ENCODE results near the gene BPIFB6.
"Not testable (repeated sequence)": the region's sequence is repeated elsewhere in the genome, so short reads cannot be mapped to it uniquely, and the experiment has no call there.

Gene BPIFB6

GRCh38 chr20:33030569-33030968, 879 bp upstream of the BPIFB6 start:
- no peak for DNase-seq (ENCODE audit: low spot score)

GRCh38 chr20:33032555-33032954, 1.1 kb downstream of the BPIFB6 start:
- no peak for DNase-seq (ENCODE audit: low spot score)

- no peak for DNase-seq (ENCODE audit: low spot score)
Measured at GRCh38 chr20:33033381-33033780, 1.9 kb downstream of the BPIFB6 start.

- no peak for DNase-seq (ENCODE audit: low spot score)
Measured at GRCh38 chr20:33034115-33034514, 2.7 kb downstream of the BPIFB6 start.

- DNase-seq (ENCODE audit: low spot score): no peak
Measured at GRCh38 chr20:33034901-33035492, 3.5 kb downstream of the BPIFB6 start.

- DNase-seq (ENCODE audit: low spot score): no peak
Measured at GRCh38 chr20:33037456-33037855, 6.0 kb downstream of the BPIFB6 start.

- no peak for DNase-seq (ENCODE audit: low spot score)
Measured at GRCh38 chr20:33038243-33038642, 6.8 kb downstream of the BPIFB6 start.

- no peak for DNase-seq (ENCODE audit: low spot score)
Measured at GRCh38 chr20:33042430-33042829, 11.0 kb downstream of the BPIFB6 start.

- no peak for DNase-seq (ENCODE audit: low spot score)
Measured at GRCh38 chr20:33042983-33043730, 11.7 kb downstream of the BPIFB6 start.

- DNase-seq (ENCODE audit: low spot score): no peak
Measured at GRCh38 chr20:33043731-33044181, 12.3 kb downstream of the BPIFB6 start.

GRCh38 chr20:33045129-33045721, 13.8 kb downstream of the BPIFB6 start:
- DNase-seq (ENCODE audit: low spot score): not testable (repeated sequence)

GRCh38 chr20:33046412-33046811, 15.0 kb downstream of the BPIFB6 start:
- no peak for DNase-seq (ENCODE audit: low spot score)

GRCh38 chr20:33051333-33051732, 19.9 kb downstream of the BPIFB6 start:
- no peak for DNase-seq (ENCODE audit: low spot score)

- no peak for DNase-seq (ENCODE audit: low spot score)
Measured at GRCh38 chr20:33053291-33054106, 22.1 kb downstream of the BPIFB6 start, which contains the start of gene BPIFB3. TSS of gene BPIFB3 (plus strand) at chr20:33053903. CDS start at chr20:33055436, 1,533 bp downstream.

GRCh38 chr20:33054381-33054780, 22.9 kb downstream of the BPIFB6 start:
- no peak for DNase-seq (ENCODE audit: low spot score)

GRCh38 chr20:33054791-33055190, 23.3 kb downstream of the BPIFB6 start:
- no peak for DNase-seq (ENCODE audit: low spot score)

- no peak for DNase-seq (ENCODE audit: low spot score)
Measured at GRCh38 chr20:33059136-33059535, 27.7 kb downstream of the BPIFB6 start.

GRCh38 chr20:33059741-33060390, 28.4 kb downstream of the BPIFB6 start:
- DNase-seq (ENCODE audit: low spot score): no peak

- DNase-seq (ENCODE audit: low spot score): no peak
Measured at GRCh38 chr20:33061658-33062028, 30.2 kb downstream of the BPIFB6 start.

- DNase-seq (ENCODE audit: low spot score): no peak
Measured at GRCh38 chr20:33062105-33062824, 30.8 kb downstream of the BPIFB6 start.

- no peak for DNase-seq (ENCODE audit: low spot score)
Measured at GRCh38 chr20:33062825-33063149, 31.3 kb downstream of the BPIFB6 start.
